NOMO-1 (cell line): ENCODE data around the gene ARHGEF5.
"Not testable (repeated sequence)": the region's sequence is repeated elsewhere in the genome, so short reads cannot be mapped to it uniquely, and the experiment has no call there.

Experiments used
- DNase-seq, 2 experiments: peaks; one replicate each; lab custom pipeline; 2025; ENCODE audit not compliant: unreplicated experiment in 2 of 2; lab: John Stamatoyannopoulos, UW

ARHGEF5 gene

DNA sequence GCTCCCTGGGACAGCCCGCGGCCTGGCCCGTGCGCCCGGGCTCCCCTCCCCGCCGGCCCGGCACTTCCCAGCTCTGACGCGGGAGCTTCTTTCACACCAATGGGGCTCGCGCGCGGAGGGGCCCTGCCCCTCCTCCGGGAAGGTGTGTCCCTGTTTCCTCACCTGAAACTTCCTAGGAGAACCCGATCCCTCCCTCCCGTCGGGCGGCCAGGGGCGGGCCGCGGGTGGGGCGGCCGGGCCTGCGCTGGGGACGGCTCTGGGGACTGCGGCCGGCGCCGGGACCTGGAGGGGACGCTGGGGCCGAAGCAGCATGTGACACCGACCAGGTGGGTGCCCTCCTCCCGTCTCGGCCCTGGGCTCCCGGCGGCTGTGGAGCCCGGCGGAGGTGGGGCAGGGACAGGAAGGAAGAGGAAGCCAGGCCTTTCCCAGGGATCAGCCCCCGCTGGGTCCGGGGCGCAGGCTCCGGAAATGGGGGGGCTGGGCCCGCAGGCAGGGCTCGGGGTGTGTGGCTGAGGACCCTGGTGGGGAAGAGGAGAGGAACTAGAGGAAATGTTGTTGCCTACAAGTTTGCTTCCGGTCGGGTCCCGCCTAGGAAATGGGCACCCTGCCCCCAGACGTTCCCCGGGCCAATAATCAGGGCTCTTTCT lies at the start of gene ARHGEF5:
TSS of gene ARHGEF5 (plus strand) at position 227 of the 647 bp plus-strand sequence. CDS start 7,268 bp downstream, outside the sequence.
- not testable (repeated sequence) for DNase-seq

DNA sequence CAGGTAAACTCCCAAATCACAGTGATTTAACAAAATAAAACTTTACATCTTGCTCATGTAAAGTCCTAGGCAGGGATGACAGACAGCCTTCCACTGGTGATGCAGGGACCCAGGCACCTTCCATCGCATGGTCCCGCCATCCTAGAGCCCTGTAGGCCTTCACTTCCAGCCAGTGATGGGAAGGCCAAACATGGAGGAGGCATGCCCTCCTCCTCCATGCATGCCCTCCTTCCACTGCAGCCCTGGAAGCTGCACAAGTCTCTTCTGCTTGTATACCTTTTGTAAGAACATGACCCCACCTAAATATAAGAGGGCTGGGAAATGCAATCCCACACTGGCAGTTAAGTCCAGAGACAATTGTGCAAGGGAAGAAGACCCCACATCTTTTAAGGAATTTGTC lies 45.5 kb upstream of the ARHGEF5 start:
- not testable (repeated sequence) for DNase-seq

DNA sequence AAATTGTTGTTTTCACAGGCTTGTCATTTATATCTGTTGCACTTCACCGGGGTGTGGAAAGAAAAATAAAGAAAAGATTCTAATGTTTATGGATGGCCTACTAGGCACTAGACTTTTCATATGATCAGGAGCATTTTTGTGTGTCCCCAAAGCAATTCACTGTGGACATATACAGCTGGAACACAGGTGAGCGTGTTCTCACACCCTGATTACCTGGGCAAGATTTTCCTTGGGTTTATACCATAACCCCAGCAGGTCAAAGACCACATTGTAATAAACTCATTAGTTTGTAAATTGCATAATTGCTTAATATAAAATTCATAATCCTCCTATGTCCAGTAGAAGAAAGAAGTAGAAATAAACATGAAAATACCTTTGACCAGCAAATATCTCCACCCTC lies 44.0 kb upstream of the ARHGEF5 start:
- DNase-seq, result not testable (repeated sequence)

DNA sequence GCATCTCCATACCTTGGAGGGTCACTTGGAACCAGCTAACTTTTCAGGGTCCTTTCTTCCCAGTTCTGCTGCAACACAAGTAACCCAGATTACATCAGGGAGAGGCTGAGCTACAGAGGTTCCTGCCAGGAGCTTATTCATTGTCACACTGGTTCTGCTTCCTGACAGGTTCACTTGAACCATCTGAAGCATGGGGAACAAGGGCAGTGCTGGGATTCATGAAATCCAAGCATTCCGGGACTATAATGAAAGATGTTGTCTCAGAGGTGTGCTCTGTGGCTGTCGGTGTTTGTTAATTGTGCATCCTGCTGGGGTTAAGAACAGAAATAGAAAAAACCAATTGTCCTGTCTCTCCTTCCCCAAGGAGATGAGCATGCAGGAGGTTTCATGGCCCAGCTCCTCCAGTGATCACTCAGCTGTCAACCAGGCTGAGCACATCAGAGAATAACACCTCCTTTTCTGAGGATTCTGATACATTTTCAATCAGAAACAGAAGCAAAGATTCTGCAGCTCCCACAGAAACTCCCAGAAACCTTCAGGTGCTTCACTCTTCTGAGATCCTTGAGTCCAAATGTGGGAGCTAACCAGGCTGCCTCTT lies 43.2 kb upstream of the ARHGEF5 start, which contains the start of gene OR2A1:
TSS of gene OR2A1 (plus strand) at position 548 of the 598 bp plus-strand sequence. CDS start 5,706 bp downstream, outside the sequence.
- not testable (repeated sequence) for DNase-seq

DNA sequence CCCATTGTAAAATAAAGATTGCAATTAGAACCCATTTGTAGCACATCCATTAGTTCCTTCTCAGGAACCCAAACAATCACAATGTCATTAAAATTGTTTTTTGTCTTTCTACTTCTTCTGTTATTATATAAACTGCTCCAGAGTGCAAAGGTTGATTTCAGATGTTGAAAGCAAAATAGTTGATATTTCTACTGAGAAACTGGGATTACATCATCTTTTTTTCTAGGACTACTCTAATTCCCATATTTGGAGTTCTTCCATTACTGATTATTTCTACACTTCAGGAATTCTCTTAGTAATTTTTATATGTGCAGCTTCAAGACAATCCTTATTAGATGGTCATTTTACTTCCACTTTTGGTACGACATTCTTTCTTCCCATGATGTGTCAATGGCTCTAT lies 37.7 kb upstream of the ARHGEF5 start:
- DNase-seq, result not testable (repeated sequence)

DNA sequence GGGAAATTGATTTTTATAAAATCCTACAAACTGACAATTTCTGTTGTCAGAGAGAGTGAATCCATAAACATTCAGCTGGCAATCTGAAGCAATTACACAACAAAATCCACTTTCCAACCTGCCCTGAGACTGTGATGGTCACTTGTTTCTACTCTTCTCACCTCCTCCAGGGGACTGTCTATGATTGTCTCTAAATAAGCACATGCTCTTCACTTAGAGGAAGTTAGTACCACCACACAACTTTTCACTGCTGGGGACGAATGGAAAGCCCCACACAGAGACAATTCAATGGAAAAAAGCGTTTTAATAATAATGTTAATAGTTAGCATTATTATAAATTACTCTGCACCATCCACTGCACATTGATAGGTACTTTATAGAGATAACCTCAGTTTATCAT lies 35.7 kb upstream of the ARHGEF5 start:
- not testable (repeated sequence) for DNase-seq

DNA sequence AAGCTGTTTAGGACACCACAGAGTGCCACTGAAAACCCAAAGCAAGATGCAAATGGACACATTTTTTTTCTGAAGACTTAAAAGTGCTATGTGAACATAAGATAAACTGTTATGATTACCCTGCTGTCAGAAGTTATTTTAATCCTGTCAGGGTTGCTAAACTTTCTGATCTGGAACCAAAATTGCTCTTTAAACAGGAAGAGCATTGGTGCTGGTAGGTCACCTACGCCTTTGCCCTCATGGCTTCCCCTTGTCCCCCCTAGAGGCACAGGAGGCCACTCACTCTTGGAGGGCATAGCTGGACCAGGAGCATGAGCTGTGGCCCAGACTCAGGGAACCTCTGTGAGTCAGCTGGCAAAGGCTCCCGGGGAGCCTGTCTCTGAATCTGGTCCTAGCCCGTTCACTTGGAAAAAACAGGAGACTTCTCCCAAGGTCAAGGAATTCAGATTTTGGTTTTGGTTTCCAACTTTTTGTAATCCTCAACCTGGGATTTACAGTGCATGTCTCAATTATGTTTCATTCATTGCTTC lies 33.5 kb upstream of the ARHGEF5 start:
- not testable (repeated sequence) for DNase-seq

DNA sequence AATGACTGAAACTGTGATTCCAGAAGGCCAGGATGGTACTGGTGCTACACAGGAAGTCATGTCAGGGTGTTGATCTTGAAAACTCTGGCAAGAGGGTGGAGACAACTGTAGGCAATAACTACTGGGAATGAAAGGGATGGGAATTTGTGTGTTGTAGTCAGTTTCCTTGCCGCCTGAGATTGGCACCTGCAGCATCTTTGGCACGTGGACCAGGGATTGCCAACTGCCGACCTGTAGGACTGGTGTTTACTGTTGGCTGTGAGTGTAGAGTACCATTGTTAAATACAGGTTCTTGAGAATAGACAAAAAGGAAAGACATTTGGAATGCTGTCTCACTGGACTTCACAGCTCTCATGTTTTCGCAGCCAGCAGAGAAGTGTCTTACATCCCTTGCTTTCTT lies 31.8 kb upstream of the ARHGEF5 start:
- DNase-seq, result not testable (repeated sequence)

DNA sequence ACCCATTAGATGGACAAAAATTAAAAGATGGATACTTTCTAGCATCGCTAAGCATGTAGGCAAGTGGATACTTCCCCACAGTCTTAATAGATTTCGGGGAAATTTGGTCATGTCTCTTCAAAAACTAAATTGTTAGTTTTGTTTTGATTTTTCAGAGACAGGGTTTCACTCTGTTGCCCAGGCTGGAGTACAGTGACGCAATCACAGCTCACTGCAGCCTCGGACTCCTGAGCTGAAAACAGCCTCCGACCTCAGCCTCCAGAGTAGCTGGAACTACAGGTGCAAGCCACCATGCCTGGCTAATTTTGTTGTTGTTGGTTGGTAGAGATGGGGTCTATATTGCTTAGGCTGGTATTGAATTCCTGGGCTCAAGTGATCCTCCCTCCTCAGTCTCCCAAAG lies 29.3 kb upstream of the ARHGEF5 start:
- DNase-seq, result not testable (repeated sequence)

DNA sequence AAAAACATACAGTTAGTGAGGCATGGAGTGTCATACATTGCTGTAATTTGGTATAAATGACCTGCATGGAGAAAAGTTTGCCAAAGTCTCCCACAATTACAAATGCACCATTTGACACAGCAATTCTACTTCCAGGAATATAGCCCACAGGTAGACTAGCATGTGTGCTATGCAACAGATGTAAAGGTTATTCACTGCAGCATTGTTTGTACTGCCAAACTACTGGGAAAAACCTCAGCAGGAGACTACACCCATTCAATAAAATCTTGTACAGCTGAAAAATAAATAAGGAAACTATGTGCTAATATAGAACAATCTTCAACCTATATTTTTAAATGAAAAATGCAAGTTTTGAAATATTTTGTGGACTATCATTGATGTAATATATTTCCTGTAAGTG lies 25.2 kb upstream of the ARHGEF5 start:
- not testable (repeated sequence) for DNase-seq

DNA sequence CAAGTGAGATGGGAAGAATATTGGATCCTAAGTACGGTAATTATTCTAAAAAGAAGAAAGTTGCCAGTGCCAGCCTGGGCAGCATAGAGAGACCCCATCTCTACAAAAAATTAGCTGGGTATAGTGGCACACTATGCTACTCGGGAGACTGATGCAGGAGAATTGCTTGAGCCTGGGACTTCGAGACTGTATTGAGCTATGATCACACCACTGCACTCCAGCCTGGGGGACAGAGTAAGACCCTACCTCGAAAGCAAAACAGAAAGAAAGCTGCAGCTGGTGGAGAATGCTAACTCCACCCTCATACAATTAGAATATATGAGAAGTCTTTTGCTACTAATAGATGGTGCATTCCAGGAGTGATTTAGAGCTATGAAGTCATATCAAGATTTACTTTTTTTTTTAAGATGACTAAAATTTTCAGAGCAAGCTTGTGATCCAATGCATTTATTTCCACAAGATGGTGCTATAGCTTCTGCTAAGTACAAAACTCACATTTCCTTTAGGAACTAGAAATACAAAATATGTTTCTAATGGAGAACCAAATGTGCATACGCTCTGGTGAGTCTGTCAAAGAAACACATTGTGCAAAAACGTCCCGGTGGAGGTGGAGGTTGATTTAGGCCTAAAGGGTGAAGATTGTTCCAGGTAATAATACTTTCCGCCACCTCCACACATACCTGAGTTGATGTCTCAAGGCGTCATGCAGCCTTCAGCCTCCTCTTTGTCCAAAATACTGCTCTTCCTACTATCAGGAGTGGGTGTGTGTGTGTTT lies 23.8 kb upstream of the ARHGEF5 start:
- DNase-seq, result not testable (repeated sequence)

DNA sequence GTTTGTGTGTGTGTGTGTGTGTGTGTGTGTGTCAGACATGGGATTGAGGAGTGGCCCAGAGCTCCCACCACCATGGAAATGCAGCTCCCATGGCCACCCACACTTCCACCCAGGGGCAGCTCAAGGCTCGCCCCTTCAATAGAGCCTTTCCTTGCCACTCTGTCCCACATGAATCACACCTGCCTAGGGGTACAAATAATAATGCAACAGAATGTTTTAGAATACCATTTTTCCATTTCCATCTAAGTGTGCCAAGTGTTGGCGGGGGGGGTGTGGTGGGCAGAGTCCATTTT lies 23.3 kb upstream of the ARHGEF5 start:
- not testable (repeated sequence) for DNase-seq

DNA sequence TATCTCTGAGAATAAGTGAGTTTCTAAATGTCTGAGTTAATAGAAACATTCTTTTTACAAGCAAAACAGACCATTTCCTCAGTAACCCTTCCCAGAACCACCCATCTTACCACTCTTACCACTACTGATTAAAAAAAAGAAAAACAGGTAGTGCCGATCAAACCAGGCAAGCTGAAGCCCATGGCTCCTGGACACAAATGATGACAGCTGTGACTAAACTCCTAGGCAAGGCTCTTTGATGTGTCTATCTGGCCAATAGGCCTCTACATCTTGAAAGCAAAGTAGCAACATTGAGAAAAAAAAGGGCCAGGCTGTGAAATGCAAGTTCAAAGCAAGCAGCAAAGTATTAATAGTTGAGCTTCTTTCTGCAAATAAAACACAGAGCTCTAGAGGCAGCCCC lies 6.6 kb upstream of the ARHGEF5 start:
- not testable (repeated sequence) for DNase-seq

DNA sequence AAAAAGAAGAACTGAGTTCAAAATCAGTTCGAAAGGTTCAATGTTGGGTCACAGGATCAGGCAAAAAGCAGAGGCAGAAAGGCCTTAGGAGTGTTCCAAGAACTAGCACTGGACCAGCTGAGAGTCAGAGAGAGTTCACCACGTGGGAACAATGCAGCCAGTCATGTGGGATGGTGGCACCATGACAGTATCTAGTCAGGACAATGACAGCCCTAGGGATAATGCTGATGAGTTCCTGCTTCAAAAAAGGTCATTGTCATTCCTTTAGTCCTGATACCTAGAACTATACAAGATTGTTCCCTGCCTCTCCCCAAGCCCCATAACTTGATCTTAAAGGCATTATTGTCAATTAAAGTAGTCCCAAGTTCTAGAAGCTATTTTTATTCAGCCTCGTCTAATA lies 3.5 kb upstream of the ARHGEF5 start:
- not testable (repeated sequence) for DNase-seq

DNA sequence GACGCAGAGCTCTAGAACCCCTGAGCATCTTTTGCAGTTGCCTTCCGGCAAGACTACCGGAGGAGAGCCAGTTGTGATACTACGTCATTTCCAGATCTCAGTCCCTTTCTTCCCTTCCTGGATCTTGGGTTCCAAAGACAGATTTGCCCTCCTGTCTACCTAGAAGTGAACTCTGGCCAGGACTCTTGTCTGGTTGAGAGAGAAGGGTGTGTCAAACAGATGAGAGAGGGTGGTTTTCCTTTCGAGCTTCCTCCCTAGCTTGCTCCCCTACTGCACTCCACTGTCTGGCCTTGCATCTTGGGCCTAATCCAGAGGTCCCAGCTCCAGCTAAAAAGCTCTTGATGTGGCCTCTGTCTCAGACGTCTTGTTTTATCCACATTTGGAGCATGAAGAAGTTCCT lies 983 bp downstream of the ARHGEF5 start:
- not testable (repeated sequence) for DNase-seq

DNA sequence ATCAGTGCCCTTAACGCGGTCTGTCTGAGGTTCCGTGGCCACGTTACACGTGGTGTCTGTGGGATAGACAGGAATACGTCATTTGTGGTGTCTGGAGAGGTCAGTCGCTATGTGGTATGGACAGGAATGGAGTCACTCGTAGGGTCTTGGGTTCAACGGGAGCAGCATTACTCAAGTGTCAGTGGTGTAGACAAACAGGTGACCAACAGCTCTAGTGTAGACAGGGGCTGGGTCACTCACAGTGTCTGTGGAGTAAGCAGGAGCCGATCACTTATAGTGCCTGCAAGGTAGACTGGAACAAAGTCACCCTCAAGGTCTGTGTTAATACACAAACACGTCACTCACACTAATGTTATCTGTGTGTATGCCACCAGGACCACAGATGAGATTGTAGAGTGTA lies 1.7 kb downstream of the ARHGEF5 start:
- DNase-seq, result not testable (repeated sequence)

DNA sequence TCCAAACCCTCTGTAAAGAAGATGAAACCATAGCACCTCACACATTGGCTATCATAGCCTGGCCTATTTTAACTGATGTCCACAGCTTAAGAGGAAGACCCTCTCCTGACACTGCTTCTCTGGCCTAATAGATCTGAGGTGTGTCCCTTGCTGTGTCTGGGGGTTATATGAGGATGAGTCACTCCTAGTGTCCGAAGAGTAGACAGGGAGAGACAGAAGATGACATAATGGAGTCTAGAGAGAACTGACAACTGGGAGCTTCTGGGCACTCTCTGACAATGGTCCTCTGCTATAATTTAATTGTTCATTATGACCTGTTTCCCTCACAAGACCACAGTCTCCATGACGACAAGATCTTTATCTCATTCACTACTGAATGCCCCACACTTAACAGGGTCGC lies 6.9 kb downstream of the ARHGEF5 start:
- not testable (repeated sequence) for DNase-seq

DNA sequence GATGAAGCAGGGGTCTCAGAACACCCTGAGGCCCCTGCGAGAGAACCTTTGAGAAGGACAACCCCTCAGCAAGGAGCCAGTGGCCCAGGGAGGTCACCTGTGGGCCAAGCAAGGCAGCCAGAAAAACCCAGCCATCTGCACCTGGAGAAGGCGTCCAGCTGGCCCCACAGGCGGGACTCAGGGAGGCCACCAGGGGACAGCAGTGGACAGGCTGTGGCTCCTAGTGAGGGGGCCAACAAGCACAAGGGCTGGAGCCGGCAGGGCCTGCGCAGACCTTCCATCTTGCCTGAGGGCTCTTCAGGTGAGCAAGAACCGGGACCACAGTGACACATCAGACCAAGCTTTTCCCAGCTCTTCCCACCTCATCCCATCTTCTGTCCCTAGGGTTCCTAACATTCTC lies 10.3 kb downstream of the ARHGEF5 start:
- DNase-seq, result not testable (repeated sequence)

DNA sequence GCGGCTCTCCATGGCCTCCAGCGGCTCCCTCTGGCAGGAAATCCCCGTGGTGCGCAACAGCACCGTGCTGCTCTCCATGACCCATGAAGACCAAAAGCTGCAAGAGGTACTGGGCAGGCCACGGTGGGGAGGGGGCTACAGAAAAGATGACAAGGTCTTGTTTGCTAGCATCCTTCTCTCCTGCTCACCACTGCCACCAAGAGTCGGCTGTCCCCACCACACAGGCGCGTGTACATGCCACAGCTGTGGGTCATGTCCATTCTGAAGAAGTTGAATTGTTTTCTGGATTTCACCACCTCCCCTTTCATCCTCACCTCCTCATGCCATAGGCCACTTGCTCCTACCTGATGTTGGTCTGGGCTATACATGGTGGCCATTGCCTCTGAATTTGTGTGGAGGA lies 12.0 kb downstream of the ARHGEF5 start:
- DNase-seq, result not testable (repeated sequence)

DNA sequence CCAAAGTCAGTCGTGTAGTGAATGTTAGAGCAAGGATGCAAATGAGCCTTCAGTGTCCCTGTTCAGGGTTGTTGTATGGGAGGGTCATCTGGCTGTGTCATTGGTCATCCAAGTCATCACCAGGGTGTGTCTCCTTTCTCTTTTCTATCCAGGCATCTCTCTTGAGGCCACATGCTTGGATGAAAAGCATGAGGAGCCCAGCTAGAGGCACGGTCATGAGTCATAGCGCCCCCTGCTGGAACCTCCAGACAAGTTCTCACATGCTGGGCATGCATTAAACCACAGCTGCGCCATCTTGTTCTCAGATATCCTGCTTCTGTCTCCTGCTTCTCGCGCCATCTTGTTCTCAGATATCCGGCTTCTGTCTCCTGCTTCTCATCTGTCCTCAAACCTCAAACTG lies 14.0 kb downstream of the ARHGEF5 start:
- not testable (repeated sequence) for DNase-seq

DNA sequence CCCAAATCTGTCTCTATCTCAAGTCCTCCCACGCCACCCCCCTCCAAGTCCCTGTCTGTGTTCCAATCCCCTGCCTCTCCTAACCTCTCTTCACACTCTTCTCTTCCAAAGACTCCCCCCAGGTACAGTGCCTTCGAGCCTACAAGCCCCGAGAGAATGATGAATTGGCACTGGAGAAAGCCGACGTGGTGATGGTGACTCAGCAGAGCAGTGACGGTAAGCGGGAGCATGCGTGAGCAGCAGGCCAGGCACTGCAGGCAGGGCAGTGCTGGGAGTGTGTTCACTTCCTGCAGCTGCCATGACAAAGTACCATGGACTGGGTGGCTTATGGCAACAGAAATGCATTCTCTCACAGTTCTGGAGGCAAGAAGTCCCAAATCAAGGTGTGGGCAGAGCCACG lies 23.4 kb downstream of the ARHGEF5 start:
- no peak for DNase-seq
